ENCODE measurements around the gene JOSD2.

Gene JOSD2

GRCh38 chr19:50497022-50497405, 14.0 kb downstream of the JOSD2 start:
- Histone ChIP-seq H2AK5ac (ENCODE audit: low read length) (no peak overlapping the region), H2BK5ac (ENCODE audit: low read length) (no peak overlapping the region), H3K23ac (ENCODE audit: low read length) (no peak overlapping the region), H2BK15ac (replicated peaks; ENCODE audit: low read depth) (no peak overlapping the region), H3K36me3 (ENCODE audit: control insufficient read depth, insufficient read depth, low read length) (no peaks in the 10 kb centered on the region), H3K27ac (ENCODE audit: low read depth, low read length) (no peak overlapping the region), H3K56ac (ENCODE audit: low read length) (peak overlapping the region; percentile 42), H3K4ac (ENCODE audit: low read depth, low read length) (no peak overlapping the region), H3K27me3 (ENCODE audit: insufficient read depth, low read length, poor library complexity) (peaks cover 5% of the 10 kb centered on the region), H3K79me2 (ENCODE audit: control insufficient read depth, insufficient read depth, low read length) (no peaks in the 10 kb centered on the region), H4K8ac (ENCODE audit: low read depth, low read length) (no peak overlapping the region), H3K9ac (ENCODE audit: low read length) (no peak overlapping the region), H3K4me2 (ENCODE audit: low read length) (no peak overlapping the region), H2BK120ac (ENCODE audit: low read depth, low read length) (no peak overlapping the region), H4K5ac (ENCODE audit: low read length) (no peak overlapping the region), H3K79me1 (ENCODE audit: low read length) (no peaks in the 10 kb centered on the region), H3K4me1 (ENCODE audit: control insufficient read depth, low read depth, low read length) (no peaks in the 10 kb centered on the region), H3K4me3 (ENCODE audit: low read length) (no peak overlapping the region), H3K18ac (ENCODE audit: low read length) (no peak overlapping the region)
- DNase-seq: no peak
- WGBS (ENCODE audit: extremely low coverage, insufficient coverage, low lambda C conversion rate): no CpG with 5 or more reads among the region's 8 CpGs

GRCh38 chr19:50496189-50497021, 14.6 kb downstream of the JOSD2 start:
- Histone ChIP-seq H4K5ac (ENCODE audit: low read length) (no peak overlapping the region), H4K8ac (ENCODE audit: low read depth, low read length) (no peak overlapping the region), H3K4me3 (ENCODE audit: low read length) (no peak overlapping the region), H2BK15ac (replicated peaks; ENCODE audit: low read depth) (no peak overlapping the region), H3K27me3 (ENCODE audit: insufficient read depth, low read length, poor library complexity) (peaks cover 10% of the 10 kb centered on the region), H3K56ac (ENCODE audit: low read length) (peak overlapping the region; percentile 42), H3K4me2 (ENCODE audit: low read length) (no peak overlapping the region), H2AK5ac (ENCODE audit: low read length) (no peak overlapping the region), H3K4me1 (ENCODE audit: control insufficient read depth, low read depth, low read length) (no peaks in the 10 kb centered on the region), H3K79me2 (ENCODE audit: control insufficient read depth, insufficient read depth, low read length) (no peaks in the 10 kb centered on the region), H2BK5ac (ENCODE audit: low read length) (no peak overlapping the region), H3K18ac (ENCODE audit: low read length) (no peak overlapping the region), H3K79me1 (ENCODE audit: low read length) (no peaks in the 10 kb centered on the region), H3K36me3 (ENCODE audit: control insufficient read depth, insufficient read depth, low read length) (no peaks in the 10 kb centered on the region), H2BK120ac (ENCODE audit: low read depth, low read length) (no peak overlapping the region), H3K23ac (ENCODE audit: low read length) (no peak overlapping the region), H3K9ac (ENCODE audit: low read length) (no peak overlapping the region), H3K4ac (ENCODE audit: low read depth, low read length) (no peak overlapping the region), H3K27ac (ENCODE audit: low read depth, low read length) (no peak overlapping the region)
- DNase-seq: peak; percentile 77
- no CpG with 5 or more reads among the region's 30 CpGs for WGBS (ENCODE audit: extremely low coverage, insufficient coverage, low lambda C conversion rate)

DNA sequence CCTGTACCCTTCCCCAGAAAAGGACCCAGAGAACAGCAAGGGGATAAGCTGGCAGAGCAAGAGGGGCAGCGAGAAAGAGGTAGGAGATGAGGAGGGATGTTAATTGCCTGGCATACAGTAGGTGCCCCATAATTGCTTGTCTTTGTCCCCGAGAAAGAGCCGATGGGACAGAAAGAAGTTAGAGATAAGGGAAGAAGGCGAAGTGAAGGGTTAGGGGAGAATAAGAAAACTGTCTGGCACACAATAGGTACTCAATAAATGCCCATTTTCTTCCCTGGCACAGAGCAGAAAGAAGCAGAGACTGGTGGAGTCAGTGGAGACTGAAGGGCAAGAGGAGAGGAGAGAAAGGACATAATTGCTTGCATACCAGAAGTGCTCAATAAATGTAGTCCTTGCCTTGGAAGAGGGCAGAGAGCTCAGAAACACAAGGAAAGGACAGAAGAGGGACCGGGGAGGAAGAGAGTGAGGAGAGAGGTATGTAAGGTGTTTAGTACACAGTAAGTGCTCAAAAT, 15.9 kb downstream of the JOSD2 start:
- H3K79me1 ChIP-seq (ENCODE audit: low read length): no peaks in the 10 kb centered on the region
- H3K4me1 ChIP-seq (ENCODE audit: control insufficient read depth, low read depth, low read length): no peaks in the 10 kb centered on the region
- H3K27ac ChIP-seq (ENCODE audit: low read depth, low read length): no peak overlapping the region
- no peak overlapping the region for H4K5ac ChIP-seq (ENCODE audit: low read length)
- no peak overlapping the region for H2BK15ac ChIP-seq (replicated peaks; ENCODE audit: low read depth)
- H2BK5ac ChIP-seq (ENCODE audit: low read length): no peak overlapping the region
- no peak overlapping the region for H3K4ac ChIP-seq (ENCODE audit: low read depth, low read length)
- H2BK120ac ChIP-seq (ENCODE audit: low read depth, low read length): no peak overlapping the region
- no peak overlapping the region for H4K8ac ChIP-seq (ENCODE audit: low read depth, low read length)
- H3K56ac ChIP-seq (ENCODE audit: low read length): no peak overlapping the region
- H3K27me3 ChIP-seq (ENCODE audit: insufficient read depth, low read length, poor library complexity): peaks cover 20% of the 10 kb centered on the region
- H3K9ac ChIP-seq (ENCODE audit: low read length): no peak overlapping the region
- H3K23ac ChIP-seq (ENCODE audit: low read length): no peak overlapping the region
- no peak for DNase-seq
- H3K18ac ChIP-seq (ENCODE audit: low read length): no peak overlapping the region
- no peak overlapping the region for H3K4me3 ChIP-seq (ENCODE audit: low read length)
- no peaks in the 10 kb centered on the region for H3K79me2 ChIP-seq (ENCODE audit: control insufficient read depth, insufficient read depth, low read length)
- no peak overlapping the region for H3K4me2 ChIP-seq (ENCODE audit: low read length)
- no peak overlapping the region for H2AK5ac ChIP-seq (ENCODE audit: low read length)
- H3K36me3 ChIP-seq (ENCODE audit: control insufficient read depth, insufficient read depth, low read length): no peaks in the 10 kb centered on the region
- WGBS (ENCODE audit: extremely low coverage, insufficient coverage, low lambda C conversion rate): no CpG with 5 or more reads among the region's 5 CpGs

GRCh38 chr19:50494186-50495019, 16.6 kb downstream of the JOSD2 start:
- Histone ChIP-seq H3K27ac (ENCODE audit: low read depth, low read length) (no peak overlapping the region), H3K4me1 (ENCODE audit: control insufficient read depth, low read depth, low read length) (no peaks in the 10 kb centered on the region), H3K36me3 (ENCODE audit: control insufficient read depth, insufficient read depth, low read length) (no peaks in the 10 kb centered on the region), H3K18ac (ENCODE audit: low read length) (no peak overlapping the region), H2BK15ac (replicated peaks; ENCODE audit: low read depth) (no peak overlapping the region), H3K79me2 (ENCODE audit: control insufficient read depth, insufficient read depth, low read length) (no peaks in the 10 kb centered on the region), H3K9ac (ENCODE audit: low read length) (no peak overlapping the region), H3K79me1 (ENCODE audit: low read length) (no peaks in the 10 kb centered on the region), H4K8ac (ENCODE audit: low read depth, low read length) (no peak overlapping the region), H3K23ac (ENCODE audit: low read length) (no peak overlapping the region), H3K4me2 (ENCODE audit: low read length) (no peak overlapping the region), H4K5ac (ENCODE audit: low read length) (no peak overlapping the region), H2BK120ac (ENCODE audit: low read depth, low read length) (no peak overlapping the region), H3K4ac (ENCODE audit: low read depth, low read length) (no peak overlapping the region), H3K4me3 (ENCODE audit: low read length) (no peak overlapping the region), H3K56ac (ENCODE audit: low read length) (no peak overlapping the region), H2AK5ac (ENCODE audit: low read length) (no peak overlapping the region), H2BK5ac (ENCODE audit: low read length) (no peak overlapping the region), H3K27me3 (ENCODE audit: insufficient read depth, low read length, poor library complexity) (peaks cover 24% of the 10 kb centered on the region)
- WGBS (ENCODE audit: extremely low coverage, insufficient coverage, low lambda C conversion rate): no CpG with 5 or more reads among the region's 7 CpGs
- no peak for DNase-seq

- Histone ChIP-seq H4K5ac (ENCODE audit: low read length) (no peak overlapping the region), H2BK5ac (ENCODE audit: low read length) (no peak overlapping the region), H3K36me3 (ENCODE audit: control insufficient read depth, insufficient read depth, low read length) (no peaks in the 10 kb centered on the region), H3K18ac (ENCODE audit: low read length) (no peak overlapping the region), H3K4ac (ENCODE audit: low read depth, low read length) (no peak overlapping the region), H2BK15ac (replicated peaks; ENCODE audit: low read depth) (no peak overlapping the region), H3K56ac (ENCODE audit: low read length) (no peak overlapping the region), H2BK120ac (ENCODE audit: low read depth, low read length) (no peak overlapping the region), H3K79me2 (ENCODE audit: control insufficient read depth, insufficient read depth, low read length) (no peaks in the 10 kb centered on the region), H3K9ac (ENCODE audit: low read length) (no peak overlapping the region), H2AK5ac (ENCODE audit: low read length) (no peak overlapping the region), H3K4me3 (ENCODE audit: low read length) (no peak overlapping the region), H4K8ac (ENCODE audit: low read depth, low read length) (no peak overlapping the region), H3K27ac (ENCODE audit: low read depth, low read length) (no peak overlapping the region), H3K4me2 (ENCODE audit: low read length) (no peak overlapping the region), H3K23ac (ENCODE audit: low read length) (no peak overlapping the region), H3K4me1 (ENCODE audit: control insufficient read depth, low read depth, low read length) (no peaks in the 10 kb centered on the region), H3K27me3 (ENCODE audit: insufficient read depth, low read length, poor library complexity) (peaks cover 34% of the 10 kb centered on the region), H3K79me1 (ENCODE audit: low read length) (no peaks in the 10 kb centered on the region)
- DNase-seq: no peak
- WGBS (ENCODE audit: extremely low coverage, insufficient coverage, low lambda C conversion rate): no CpG with 5 or more reads among the region's 8 CpGs
Measured at GRCh38 chr19:50493171-50493570, 17.8 kb downstream of the JOSD2 start.

All from mesendoderm (in vitro differentiated cells).